A549 (cell line): ENCODE results near the gene WDR45B. TPM values are rescaled to one million over a fixed set of nuclear protein-coding genes. Genes with fewer than 3 reads are reported as not detected.
A peak's percentile ranks its signal among the peaks of the same experiment; 100 is the strongest.
"Not testable (repeated sequence)": the region's sequence is repeated elsewhere in the genome, so short reads cannot be mapped to it uniquely, and the experiment has no call there.

Experiments
- ATAC-seq, 2 experiments: fragments of 200-7000 bp in 1 of 2; fragments of >200 bp in 1 of 2; cut with Nextera tagmentation in 1 of 2; cut with Tn5 transposase in 1 of 2; 3 replicates each; pipeline versions ENCODE4 v1.8.0 to v1.9.1; 2018 to 2020; ENCODE audit warnings: mild to moderate bottlenecking in 1 of 2, moderate library complexity in 1 of 2
- CTCF ChIA-PET: fragments of 300-600 bp; sonication (Branson Sonifier 250); formaldehyde crosslinking; extraction: SDS; loops from one replicate; lab custom pipeline; 2021; ENCODE audit warnings: antibody characterized with exemption, inconsistent platforms; lab: Yijun Ruan, JAX
- POLR2A ChIA-PET: fragments of 350-600 bp; formaldehyde crosslinking; extraction: SDS; loops from one replicate; lab custom pipeline; 2021; ENCODE audit warnings: antibody characterized with exemption, inconsistent platforms; lab: Yijun Ruan, JAX
- DNase-seq, 2 experiments: peaks; one replicate each; pipeline versions ENCODE4 v3.0.0 to v3.0.0-alpha.2; 2011 to 2016; ENCODE audit warnings: low read depth in 1 of 2, low spot score in 1 of 2
- FAIRE-seq: peaks from 2 replicates; lab custom pipeline; 2011; peaks lifted over from hg19 to GRCh38; lab: Jason Lieb, UNC
- H3K27ac ChIP-seq, 2 experiments: fragments of >200 bp; sonication (Bioruptor Twin); formaldehyde crosslinking; 3 replicates each; pipeline ENCODE4 v1.5.1; 2016 to 2017
- H3K4me1 ChIP-seq: fragments of >200 bp; sonication (Bioruptor Twin); formaldehyde crosslinking; 3 replicates; pipeline ENCODE4 v1.6.1; 2016
- H3K4me2 ChIP-seq: fragments of >200 bp; sonication (Bioruptor Twin); formaldehyde crosslinking; 3 replicates; pipeline ENCODE4 v1.6.1; 2016
- H3K4me3 ChIP-seq: fragments of >200 bp; sonication (Bioruptor Twin); formaldehyde crosslinking; 3 replicates; pipeline ENCODE4 v1.5.1; 2016
- H3K9me3 ChIP-seq: fragments of >200 bp; sonication (Bioruptor Twin); formaldehyde crosslinking; 3 replicates; pipeline ENCODE4 v1.6.1; 2016
- BHLHE40 ChIP-seq: IDR thresholded peaks from 2 replicates; pipeline ENCODE4 v1.6.1; 2012; ENCODE audit warnings: low read depth, low read length, inconsistent platforms
- CHD2 ChIP-seq: fragments of 150-350 bp; IDR thresholded peaks from 2 replicates; pipeline ENCODE4 v1.6.1; 2014; ENCODE audit warnings: low read length; ENCODE audit not compliant: partially characterized antibody
- EHF ChIP-seq: fragments of 250-450 bp; sonication (Bioruptor Pico); IDR thresholded peaks from 2 replicates; pipeline ENCODE4 v1.5.0; 2020; ENCODE audit warnings: mild to moderate bottlenecking
- EHMT2 ChIP-seq: fragments of 200-600 bp; sonication (generic); IDR thresholded peaks from 2 replicates; pipeline ENCODE4 v1.6.1; 2016; ENCODE audit warnings: antibody characterized with exemption, low read depth, mild to moderate bottlenecking, moderate library complexity
- ESRRA ChIP-seq: fragments of 150-350 bp; IDR thresholded peaks from 2 replicates; pipeline ENCODE4 v1.6.1; 2014; ENCODE audit warnings: mild to moderate bottlenecking, low read length, borderline replicate concordance
- FOSL2 ChIP-seq, 2 experiments: fragments of 450-650 bp in 1 of 2; fragments of >200 bp in 1 of 2; sonication (Bioruptor Twin) in 1 of 2; formaldehyde crosslinking; IDR thresholded peaks; 2 replicates each; pipeline versions ENCODE4 v1.5.0 to v1.6.1; 2016 to 2020; ENCODE audit warnings: mild to moderate bottlenecking in 1 of 2, moderate library complexity in 1 of 2
- GATA3 ChIP-seq: IDR thresholded peaks from 2 replicates; pipeline ENCODE4 v1.6.1; 2012; ENCODE audit warnings: borderline replicate concordance
- HDAC2 ChIP-seq: fragments of 200-600 bp; sonication (generic); IDR thresholded peaks from 2 replicates; pipeline ENCODE4 v1.6.1; 2016
- HOXA7 ChIP-seq: fragments of 250-450 bp; sonication (Bioruptor Pico); IDR thresholded peaks from 2 replicates; pipeline ENCODE4 v1.5.0; 2020; ENCODE audit warnings: mild to moderate bottlenecking, moderate library complexity
- JUN ChIP-seq, 2 experiments: fragments of >200 bp; sonication (Bioruptor Twin); formaldehyde crosslinking; IDR thresholded peaks; 2 replicates in 1 of 2; 3 replicates in 1 of 2; pipeline ENCODE4 v1.6.1; 2016 to 2017
- KDM5A ChIP-seq: fragments of 200-600 bp; sonication (generic); IDR thresholded peaks from 2 replicates; pipeline ENCODE4 v1.6.1; 2016; ENCODE audit warnings: antibody characterized with exemption, mild to moderate bottlenecking
- MAFK ChIP-seq: fragments of 450-650 bp; IDR thresholded peaks from 2 replicates; pipeline ENCODE4 v1.6.1; 2014; ENCODE audit not compliant: partially characterized antibody
- MAX ChIP-seq: IDR thresholded peaks from 2 replicates; pipeline ENCODE4 v1.6.1; 2012
- MYC ChIP-seq: IDR thresholded peaks from 2 replicates; pipeline ENCODE4 v1.6.1; 2012; ENCODE audit warnings: mild to moderate bottlenecking, inconsistent platforms, low read length, improper control_type of control experiment, borderline replicate concordance
- POLR2AphosphoS2 ChIP-seq: conservative IDR thresholded peaks from 2 replicates; pipeline ENCODE4 v1.6.1; 2012; ENCODE audit warnings: low read length, improper control_type of control experiment, inconsistent platforms
- RAD21 ChIP-seq, 2 experiments: fragments of >200 bp in 1 of 2; sonication (Bioruptor Twin) in 1 of 2; formaldehyde crosslinking in 1 of 2; IDR thresholded peaks in 1 of 2; conservative IDR thresholded peaks in 1 of 2; 2 replicates in 1 of 2; 3 replicates in 1 of 2; pipeline ENCODE4 v1.6.1; 2012 to 2018; ENCODE audit warnings: inconsistent platforms in 1 of 2
- RARB ChIP-seq: fragments of 250-450 bp; sonication (Bioruptor Pico); IDR thresholded peaks from 2 replicates; pipeline ENCODE4 v1.8.0; 2021; ENCODE audit warnings: mild to moderate bottlenecking, moderate library complexity
- SREBF2 ChIP-seq: fragments of 450-650 bp; IDR thresholded peaks from 2 replicates; pipeline ENCODE4 v1.6.1; 2014; ENCODE audit warnings: mild to moderate bottlenecking, moderate library complexity
- USF2 ChIP-seq: fragments of 450-650 bp; IDR thresholded peaks from 2 replicates; pipeline ENCODE4 v1.6.1; 2014; ENCODE audit warnings: antibody characterized with exemption
- ZNF302 ChIP-seq: fragments of 250-450 bp; sonication (Bioruptor Pico); IDR thresholded peaks from 2 replicates; pipeline ENCODE4 v1.9.0; 2021; ENCODE audit warnings: inconsistent platforms, mild to moderate bottlenecking, moderate library complexity
- ZSCAN20 ChIP-seq: fragments of 250-450 bp; sonication (Bioruptor Pico); IDR thresholded peaks from 2 replicates; pipeline ENCODE4 v1.8.0; 2022; ENCODE audit warnings: mild to moderate bottlenecking, moderate library complexity
- WGBS: methylation state at CpG from one replicate; pipeline ENCODE4 v1.1.6; 2017; ENCODE audit errors: missing lambda C conversion rate; 5-methylcytosine and 5-hydroxymethylcytosine counted together
- polyA plus RNA-seq, 4 experiments: library from polyadenylated mRNA; depleted of rRNA in 3 of 4; stranded (reverse); fragments of >200 nt; fragmentation: RNase III in 1 of 4; extraction: RNeasy Plus Mini Kit Qiagen cat#74134 plus additional on column Dnase treatment in 1 of 4; gene quantifications; 2 replicates in 3 of 4; 3 replicates in 1 of 4; pipeline ENCODE4 v1.2.3, GENCODE V29; 2011 to 2017
- TF ChIP-seq, protein P1 (sequence below): fragments of >200 bp; sonication (Bioruptor Twin); formaldehyde crosslinking; IDR thresholded peaks from 3 replicates; pipeline ENCODE4 v1.6.1; 2016

Gene WDR45B
- polyA plus RNA-seq, 2 of the 4 experiments (the other 2 are of a cell fraction), result 88.2 to 124 TPM

- CTCF ChIA-PET, result interaction anchor here (0.5 to 0.9 kb wide), 2 partner anchors 12 to 46 kb away, joined by 3 read pairs; no protein-coding TSS in a partner anchor
- DNase-seq (no peak), FAIRE-seq (no peak), ATAC-seq (no peak)
- 95% methylated on average over 11 of the region's 11 CpGs for WGBS
- Histone ChIP-seq H3K4me1 (peaks cover 24% of the 10 kb centered on the region), H3K9me3 (no peaks in the 10 kb centered on the region), H3K4me3 (no peak overlapping the region), H3K27ac (no peak overlapping the region), H3K4me2 (no peak overlapping the region)
- no peak for TF ChIP-seq MAFK
- TF ChIP-seq ESRRA, result no peak
- no peak for TF ChIP-seq RARB (CRISPR knock-in tag)
- TF ChIP-seq EHMT2, result no peak
- no peak for TF ChIP-seq SREBF2
- no peak for TF ChIP-seq ZNF302 (CRISPR knock-in tag)
- no peak for TF ChIP-seq GATA3
- no peak for TF ChIP-seq CHD2
- TF ChIP-seq ZSCAN20 (CRISPR knock-in tag), result no peak
- TF ChIP-seq MYC, result no peak
- TF ChIP-seq USF2, result no peak
- POLR2A ChIA-PET, result no interaction called here
These were observed 65.5 kb downstream of the WDR45B start for GRCh38 chr17:82582709-82583108.

GRCh38 chr17:82582213-82582612 lies 66.0 kb downstream of the WDR45B start:
- ATAC-seq, result peak in 1 of 2 experiments; percentile 23; a peak in 2 of 6 replicates
- 87% methylated on average over 8 of the region's 8 CpGs for WGBS

DNA sequence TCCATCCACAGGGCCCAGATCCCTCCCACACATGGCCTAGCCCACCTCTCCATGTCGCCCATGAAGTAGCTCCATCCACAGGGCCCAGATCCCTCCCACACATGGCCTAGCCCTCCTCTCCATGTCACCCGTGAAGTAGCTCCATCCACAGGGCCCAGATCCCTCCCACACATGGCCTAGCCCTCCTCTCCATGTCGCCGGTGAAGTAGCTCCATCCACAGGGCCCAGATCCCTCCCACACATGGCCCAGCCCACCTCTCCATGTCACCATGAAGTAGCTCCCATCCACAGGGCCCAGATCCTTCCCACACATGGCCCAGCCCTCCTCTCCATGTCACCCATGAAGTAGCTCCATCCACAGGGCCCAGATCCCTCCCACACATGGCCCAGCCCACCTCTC lies 68.3 kb downstream of the WDR45B start:
- not testable (repeated sequence) for H3K4me2 ChIP-seq
- CTCF ChIA-PET, result interaction anchor here (0.7 to 2.6 kb wide), 2 partner anchors 18 to 26 kb away, joined by 3 to 8 read pairs; no protein-coding TSS in a partner anchor

More at GRCh38 chr17:82582213-82582612, 66.0 kb downstream of the WDR45B start:
- H3K27ac ChIP-seq, result no peak overlapping the region
- DNase-seq (no peak), FAIRE-seq (no peak)
- ChIA-PET CTCF (interaction anchor here (0.9 kb wide), 1 partner anchor 45 kb away, joined by 3 read pairs; no protein-coding TSS in a partner anchor), POLR2A (no interaction called here)
- H3K4me2 ChIP-seq, result no peak overlapping the region
- peaks cover 24% of the 10 kb centered on the region for H3K4me1 ChIP-seq
- no peaks in the 10 kb centered on the region for H3K9me3 ChIP-seq
- TF ChIP-seq HDAC2, result no peak
- no peak for TF ChIP-seq BHLHE40
- TF ChIP-seq RAD21 (conservative IDR thresholded peaks at IDR 0.05 in 1 of 2, IDR thresholded peaks at IDR 0.05 in 1 of 2), result no peak
- TF ChIP-seq POLR2AphosphoS2, result no peak
- no peak for TF ChIP-seq HOXA7 (CRISPR knock-in tag)
- no peak for TF ChIP-seq FOSL2 (IDR thresholded peaks at IDR 0.05)
- no peak for TF ChIP-seq FOSL2 (CRISPR knock-in tag; IDR thresholded peaks at IDR 0.05)
- TF ChIP-seq ZNF302 (CRISPR knock-in tag), result no peak
- TF ChIP-seq KDM5A, result no peak
- no peak for TF ChIP-seq MAX
- TF ChIP-seq, protein P1, sequence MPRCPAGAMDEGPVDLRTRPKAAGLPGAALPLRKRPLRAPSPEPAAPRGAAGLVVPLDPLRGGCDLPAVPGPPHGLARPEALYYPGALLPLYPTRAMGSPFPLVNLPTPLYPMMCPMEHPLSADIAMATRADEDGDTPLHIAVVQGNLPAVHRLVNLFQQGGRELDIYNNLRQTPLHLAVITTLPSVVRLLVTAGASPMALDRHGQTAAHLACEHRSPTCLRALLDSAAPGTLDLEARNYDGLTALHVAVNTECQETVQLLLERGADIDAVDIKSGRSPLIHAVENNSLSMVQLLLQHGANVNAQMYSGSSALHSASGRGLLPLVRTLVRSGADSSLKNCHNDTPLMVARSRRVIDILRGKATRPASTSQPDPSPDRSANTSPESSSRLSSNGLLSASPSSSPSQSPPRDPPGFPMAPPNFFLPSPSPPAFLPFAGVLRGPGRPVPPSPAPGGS, result no peak
- no peak for TF ChIP-seq USF2
- no peak for TF ChIP-seq JUN (IDR thresholded peaks at IDR 0.05)
- no peak for TF ChIP-seq MAFK
- TF ChIP-seq EHF (CRISPR knock-in tag), result no peak
- H3K4me3 ChIP-seq, result no peak overlapping the region

More for the DNA sequence above, 68.3 kb downstream of the WDR45B start:
- peaks cover 22% of the 10 kb centered on the region for H3K4me1 ChIP-seq
- H3K4me3 ChIP-seq, ATAC-seq, FAIRE-seq, H3K9me3 ChIP-seq, DNase-seq, POLR2A ChIA-PET, H3K27ac ChIP-seq: not testable (repeated sequence)
- 100% methylated on average over 2 of the region's 4 CpGs for WGBS
